ENCODE measurements around the gene PFDN5. TPM values are rescaled to one million over a fixed set of nuclear protein-coding genes. Genes with fewer than 3 reads are reported as not detected.

Gene PFDN5
- total RNA-seq, 2 donors from 2014 or later, result 566 to 600 TPM

- H3K27me3 Mint-ChIP-seq, result peaks cover 44% of the 10 kb centered on the region
- no peak for ATAC-seq
- peaks cover 37% of the 10 kb centered on the region for H3K4me1 Mint-ChIP-seq
- no peaks in the 10 kb centered on the region for H3K9me3 ChIP-seq (ENCODE audit: control insufficient read depth, low read length, poor library complexity, severe bottlenecking)
- H3K4me3 Mint-ChIP-seq, result no peak overlapping the region
- H3K36me3 Mint-ChIP-seq (ENCODE audit: low read depth), result peaks cover 9% of the 10 kb centered on the region
- DNase-seq, result no peak
- no peak overlapping the region for H3K27ac Mint-ChIP-seq
These were observed 45.1 kb downstream of the PFDN5 start for GRCh38 chr12:53340398-53340797.

DNA sequence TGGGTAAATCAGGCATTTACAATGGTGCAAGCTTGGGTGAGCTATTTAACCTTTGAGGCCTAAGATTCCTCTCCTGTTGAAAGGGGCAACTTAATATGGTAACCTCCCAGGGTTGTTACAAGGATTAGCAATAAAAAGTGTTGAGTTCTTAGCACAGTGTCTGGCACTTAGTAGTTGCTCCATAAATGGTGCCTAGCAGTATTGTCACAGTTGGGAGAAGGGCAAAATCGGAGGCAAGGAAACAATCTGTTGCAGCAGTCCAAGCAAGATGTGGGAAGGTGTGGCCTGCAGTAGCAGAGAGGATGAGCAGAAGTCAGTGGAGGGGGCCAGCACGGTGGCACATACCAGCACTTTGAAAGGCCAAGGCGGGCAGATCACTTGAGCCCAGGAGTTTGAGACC is 48.1 kb downstream of the PFDN5 start:
- Mint-ChIP-seq H3K4me1 (peaks cover 27% of the 10 kb centered on the region), H3K4me3 (no peak overlapping the region), H3K27ac (peak overlapping the region; percentile 78), H3K36me3 (ENCODE audit: low read depth) (no peaks in the 10 kb centered on the region), H3K27me3 (peaks cover 16% of the 10 kb centered on the region)
- ATAC-seq (no peak), DNase-seq (no peak)
- no peaks in the 10 kb centered on the region for H3K9me3 ChIP-seq (ENCODE audit: control insufficient read depth, low read length, poor library complexity, severe bottlenecking)

- peaks cover 27% of the 10 kb centered on the region for H3K4me1 Mint-ChIP-seq
- H3K27me3 Mint-ChIP-seq, result peaks cover 14% of the 10 kb centered on the region
- H3K4me3 Mint-ChIP-seq, result peak overlapping the region; percentile 84
- DNase-seq (no peak), ATAC-seq (peak; percentile 34)
- H3K36me3 Mint-ChIP-seq (ENCODE audit: low read depth), result no peaks in the 10 kb centered on the region
- no peaks in the 10 kb centered on the region for H3K9me3 ChIP-seq (ENCODE audit: control insufficient read depth, low read length, poor library complexity, severe bottlenecking)
- peak overlapping the region; percentile 78 for H3K27ac Mint-ChIP-seq
These were observed 48.6 kb downstream of the PFDN5 start for GRCh38 chr12:53343969-53344368.

GRCh38 chr12:53344487-53344823 is 49.1 kb downstream of the PFDN5 start:
- no peak for DNase-seq
- H3K4me3 Mint-ChIP-seq, result peak overlapping the region; percentile 84
- peak; percentile 4 for ATAC-seq
- no peaks in the 10 kb centered on the region for H3K9me3 ChIP-seq (ENCODE audit: control insufficient read depth, low read length, poor library complexity, severe bottlenecking)
- H3K4me1 Mint-ChIP-seq, result peaks cover 27% of the 10 kb centered on the region
- H3K27me3 Mint-ChIP-seq, result peaks cover 13% of the 10 kb centered on the region
- no peaks in the 10 kb centered on the region for H3K36me3 Mint-ChIP-seq (ENCODE audit: low read depth)
- H3K27ac Mint-ChIP-seq, result peak overlapping the region; percentile 78

GRCh38 chr12:53344824-53345485 is 49.6 kb downstream of the PFDN5 start:
- Mint-ChIP-seq H3K4me3 (peak overlapping the region; percentile 99), H3K27me3 (peaks cover 8% of the 10 kb centered on the region), H3K27ac (peak overlapping the region; percentile 78), H3K4me1 (peaks cover 25% of the 10 kb centered on the region), H3K36me3 (ENCODE audit: low read depth) (no peaks in the 10 kb centered on the region)
- DNase-seq (peak; percentile 37 to 51 (median 50)), ATAC-seq (peak; percentile 83)
- H3K9me3 ChIP-seq (ENCODE audit: control insufficient read depth, low read length, poor library complexity, severe bottlenecking), result no peaks in the 10 kb centered on the region

DNA sequence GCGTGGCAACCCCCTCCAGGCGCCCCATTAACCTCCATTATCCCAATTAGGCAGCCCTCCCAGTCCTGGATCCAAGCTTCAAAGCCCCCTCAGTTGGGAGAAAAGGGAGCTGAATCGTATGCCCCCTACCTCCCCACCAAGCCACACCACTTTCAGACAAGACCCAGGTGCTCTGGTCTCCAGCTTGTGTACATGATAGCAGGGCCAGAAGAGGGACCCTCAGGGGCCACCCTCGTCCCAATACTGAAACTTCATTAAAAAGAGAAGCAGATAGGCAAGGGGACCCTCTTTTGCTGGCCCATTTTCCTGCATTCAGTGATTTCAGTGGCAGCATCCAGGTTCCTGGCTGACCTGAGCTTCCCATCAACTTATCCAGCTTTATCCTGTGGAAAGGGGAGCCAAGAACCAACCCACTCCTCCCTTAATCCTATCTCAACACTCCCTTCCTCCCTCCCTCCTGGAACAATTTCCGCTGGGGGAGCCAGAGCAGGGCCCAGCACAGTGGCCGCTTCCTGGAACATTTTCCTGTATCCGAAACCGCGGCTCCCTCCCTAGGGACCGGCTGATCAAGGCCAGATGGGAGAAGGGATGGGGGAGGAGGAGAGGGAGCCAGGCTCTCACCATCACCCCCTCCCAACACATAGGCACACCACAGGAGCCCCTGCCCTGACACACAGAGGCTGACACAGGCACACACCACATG is 50.3 kb downstream of the PFDN5 start:
- H3K27ac Mint-ChIP-seq, result peak overlapping the region; percentile 78
- DNase-seq (no peak), ATAC-seq (no peak)
- H3K27me3 Mint-ChIP-seq, result peaks cover 1% of the 10 kb centered on the region
- H3K36me3 Mint-ChIP-seq (ENCODE audit: low read depth), result no peaks in the 10 kb centered on the region
- H3K4me3 Mint-ChIP-seq, result peak overlapping the region; percentile 99
- peaks cover 22% of the 10 kb centered on the region for H3K4me1 Mint-ChIP-seq
- H3K9me3 ChIP-seq (ENCODE audit: control insufficient read depth, low read length, poor library complexity, severe bottlenecking), result no peaks in the 10 kb centered on the region

DNA sequence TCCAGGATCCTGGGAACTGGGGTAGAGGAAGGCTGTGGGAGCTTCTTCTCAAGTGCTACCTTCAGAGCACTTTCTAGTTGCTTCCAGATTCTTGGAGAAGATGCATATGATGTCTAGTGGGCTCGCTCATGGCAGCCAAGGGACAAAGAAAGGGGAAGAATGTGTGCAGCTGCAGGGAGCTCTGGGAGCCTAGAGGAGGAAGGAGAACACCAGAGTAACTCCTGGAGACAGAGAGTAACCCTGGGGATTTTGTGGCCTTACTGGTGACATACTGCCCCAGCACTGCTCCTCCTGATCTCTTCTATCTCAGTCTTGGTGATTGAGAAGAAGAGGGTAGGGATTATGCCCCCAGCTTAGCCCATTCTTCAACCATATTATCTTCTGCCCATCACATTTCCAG is 51.1 kb downstream of the PFDN5 start:
- no peak for DNase-seq
- peaks cover 21% of the 10 kb centered on the region for H3K4me1 Mint-ChIP-seq
- H3K27me3 Mint-ChIP-seq, result no peaks in the 10 kb centered on the region
- peak overlapping the region; percentile 57 for H3K27ac Mint-ChIP-seq
- peak overlapping the region; percentile 56 for H3K4me3 Mint-ChIP-seq
- H3K36me3 Mint-ChIP-seq (ENCODE audit: low read depth), result no peaks in the 10 kb centered on the region
- ATAC-seq, result no peak
- H3K9me3 ChIP-seq (ENCODE audit: control insufficient read depth, low read length, poor library complexity, severe bottlenecking), result no peaks in the 10 kb centered on the region

DNA sequence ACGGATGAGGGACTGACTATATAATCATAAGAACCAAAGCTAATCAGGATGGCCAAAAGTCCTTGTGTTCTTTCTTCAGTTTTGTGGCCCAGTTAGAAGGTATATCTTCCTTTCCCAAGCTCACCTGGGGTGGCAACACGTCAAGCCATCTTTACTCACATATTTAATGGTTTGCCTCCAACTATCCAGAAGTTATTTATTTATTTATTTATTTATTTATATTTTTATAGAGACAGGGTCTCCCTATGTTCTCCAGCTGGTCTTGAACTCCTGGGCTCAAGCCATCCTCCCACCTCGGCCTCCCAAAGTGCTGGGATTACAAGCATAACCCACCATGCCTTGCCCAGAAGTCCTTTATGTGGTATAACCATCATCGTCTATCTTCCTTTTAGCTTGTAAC is 52.6 kb downstream of the PFDN5 start:
- DNase-seq (no peak), ATAC-seq (no peak)
- no peak overlapping the region for H3K27ac Mint-ChIP-seq
- H3K4me1 Mint-ChIP-seq, result peaks cover 24% of the 10 kb centered on the region
- no peak overlapping the region for H3K4me3 Mint-ChIP-seq
- no peaks in the 10 kb centered on the region for H3K27me3 Mint-ChIP-seq
- H3K36me3 Mint-ChIP-seq (ENCODE audit: low read depth), result no peaks in the 10 kb centered on the region
- H3K9me3 ChIP-seq (ENCODE audit: control insufficient read depth, low read length, poor library complexity, severe bottlenecking), result no peaks in the 10 kb centered on the region

Other genes with a start within 250 kb of the PFDN5 start
- 1 to 10 TPM; 1.4 to 3.1 TPM for gene TNS2, start 245.5 kb upstream of the PFDN5 start, total RNA-seq
- 10 to 100 TPM; 23.1 to 29.6 TPM for gene SPRYD3, start 216.2 kb upstream of the PFDN5 start, total RNA-seq
- gene IGFBP6, start 197.9 kb upstream of the PFDN5 start, total RNA-seq, result under 1 TPM in 1 of 2 donors, not detected in 1; 0.45 TPM
- gene SOAT2, start 192.1 kb upstream of the PFDN5 start, total RNA-seq, result 1 to 10 TPM in 1 of 2 donors, under 1 TPM in 1; 0.83 to 2.5 TPM
- 10 to 100 TPM; 24.3 to 34.6 TPM for gene ZNF740, start 114.8 kb upstream of the PFDN5 start, total RNA-seq
- 10 to 100 TPM; 57.2 to 61.0 TPM for gene CSAD, start 114.6 kb upstream of the PFDN5 start, total RNA-seq
- gene ITGB7, start 88.3 kb upstream of the PFDN5 start, total RNA-seq, result 100 to 1,000 TPM; 306 to 367 TPM
- 10 to 100 TPM; 57.6 to 57.8 TPM for gene RARG, start 63.3 kb upstream of the PFDN5 start, total RNA-seq
- under 1 TPM; 0.30 to 0.83 TPM for gene ESPL1, start 27.2 kb upstream of the PFDN5 start, total RNA-seq
- gene MYG1, start 4.2 kb downstream of the PFDN5 start, total RNA-seq, result 10 to 100 TPM; 30.6 to 32.5 TPM
- gene AAAS, start 26.1 kb downstream of the PFDN5 start, total RNA-seq, result 10 to 100 TPM; 31.2 to 31.8 TPM
- gene SP7, start 40.8 kb downstream of the PFDN5 start, total RNA-seq, result not detected
- 10 to 100 TPM; 69.6 to 75.1 TPM for gene SP1, start 84.6 kb downstream of the PFDN5 start, total RNA-seq
- not detected for gene AMHR2, start 128.3 kb downstream of the PFDN5 start, total RNA-seq
- gene PRR13, start 146.2 kb downstream of the PFDN5 start, total RNA-seq, result 100 to 1,000 TPM; 168 to 188 TPM
- 1,000 to 10,000 TPM; 1,028 to 1,089 TPM for gene PCBP2, start 156.6 kb downstream of the PFDN5 start, total RNA-seq
- 10 to 100 TPM; 25.5 to 28.6 TPM for gene MAP3K12, start 203.9 kb downstream of the PFDN5 start, total RNA-seq
- gene TARBP2, start 205.7 kb downstream of the PFDN5 start, total RNA-seq, result 10 to 100 TPM; 28.4 to 29.3 TPM
- not detected for gene NPFF, start 211.9 kb downstream of the PFDN5 start, total RNA-seq